HEK293 (cell line): ENCODE results near the gene MAGI1.

Experiments used
- CTCF ChIA-PET: fragments of 350-600 bp; formaldehyde crosslinking; extraction: SDS; loops from one replicate; lab custom pipeline; 2021; ENCODE audit warnings: antibody characterized with exemption; lab: Yijun Ruan, JAX
- POLR2A ChIA-PET: fragments of 300-600 bp; formaldehyde crosslinking; extraction: SDS; loops from one replicate; lab custom pipeline; 2020; ENCODE audit warnings: antibody characterized with exemption, inconsistent platforms; lab: Yijun Ruan, JAX
- H3K27ac ChIP-seq: fragments of 200-500 bp; sonication (Bioruptor generic); 2 replicates; pipeline ENCODE4 v1.5.1; 2014; ENCODE audit warnings: low read depth, low read length, control low read depth, inconsistent platforms; ENCODE audit errors: extremely low read depth
- H3K36me3 ChIP-seq, 2 experiments: fragments of 200-500 bp in 1 of 2; sonication (Bioruptor generic) in 1 of 2; 1 replicate in 1 of 2; 2 replicates in 1 of 2; pipeline ENCODE4 v1.5.1; 2014 to 2017; ENCODE audit warnings: inconsistent platforms in 2 of 2, low read length in 2 of 2; ENCODE audit not compliant: control insufficient read depth in 2 of 2, insufficient read depth in 1 of 2
- H3K4me1 ChIP-seq: fragments of 200-500 bp; sonication (Bioruptor generic); 2 replicates; pipeline ENCODE4 v1.5.1; 2014; ENCODE audit warnings: mild to moderate bottlenecking, low read length, inconsistent platforms; ENCODE audit not compliant: control insufficient read depth, insufficient read depth
- H3K4me3 ChIP-seq: 2 replicates; pipeline ENCODE4 v1.5.1; 2011; ENCODE audit warnings: low read depth, mild to moderate bottlenecking, control low read depth, low read length, moderate library complexity
- H3K9me3 ChIP-seq: fragments of 200-500 bp; sonication (Bioruptor generic); 2 replicates; pipeline ENCODE4 v1.5.1; 2014; ENCODE audit warnings: low read depth, low read length, inconsistent platforms; ENCODE audit not compliant: control insufficient read depth, insufficient read depth
- GLIS1 ChIP-seq: fragments of 450-650 bp; formaldehyde crosslinking; IDR thresholded peaks from 2 replicates; pipeline ENCODE4 v1.5.1; 2016; ENCODE audit warnings: missing biosample characterization, missing genetic modification characterization
- HOXC10 ChIP-seq: sonication (generic); formaldehyde crosslinking; IDR thresholded peaks from 2 replicates; pipeline ENCODE4 v1.8.1; 2023; ENCODE audit warnings: mild to moderate bottlenecking, missing genetic modification reagents
- TRIM28 ChIP-seq: IDR thresholded peaks from 2 replicates; pipeline ENCODE4 v1.6.1; 2011; ENCODE audit warnings: low read length, control low read depth, borderline replicate concordance
- ZBTB20 ChIP-seq: fragments of 450-650 bp; formaldehyde crosslinking; IDR thresholded peaks from 2 replicates; pipeline ENCODE4 v1.5.1; 2016; ENCODE audit warnings: missing biosample characterization, missing genetic modification characterization
- ZBTB7A ChIP-seq: fragments of 450-650 bp; formaldehyde crosslinking; IDR thresholded peaks from 2 replicates; pipeline ENCODE4 v1.5.1; 2016; ENCODE audit warnings: low read depth, missing biosample characterization, missing genetic modification characterization
- ZFP41 ChIP-seq: fragments of 450-650 bp; formaldehyde crosslinking; IDR thresholded peaks from 2 replicates; pipeline ENCODE4 v1.5.1; 2016; ENCODE audit warnings: missing biosample characterization, missing genetic modification characterization, borderline replicate concordance
- ZNF132 ChIP-seq: fragments of 450-650 bp; formaldehyde crosslinking; IDR thresholded peaks from 2 replicates; pipeline ENCODE4 v1.5.1; 2017; ENCODE audit warnings: missing biosample characterization, missing genetic modification characterization, borderline replicate concordance
- ZNF140 ChIP-seq: fragments of 450-650 bp; formaldehyde crosslinking; IDR thresholded peaks from 2 replicates; pipeline ENCODE4 v1.5.1; 2016; ENCODE audit warnings: missing biosample characterization, missing genetic modification characterization
- ZNF24 ChIP-seq: fragments of 450-650 bp; formaldehyde crosslinking; IDR thresholded peaks from 2 replicates; pipeline ENCODE4 v1.5.1; 2016; ENCODE audit warnings: missing biosample characterization, missing genetic modification characterization
- ZNF37A ChIP-seq: fragments of 450-650 bp; IDR thresholded peaks from 2 replicates; pipeline ENCODE4 v1.5.1; 2018; ENCODE audit warnings: missing biosample characterization, missing genetic modification characterization
- ZNF514 ChIP-seq: fragments of 450-650 bp; formaldehyde crosslinking; IDR thresholded peaks from 2 replicates; pipeline ENCODE4 v1.5.1; 2016; ENCODE audit warnings: missing biosample characterization, missing genetic modification characterization
- ZNF561 ChIP-seq: fragments of 450-650 bp; IDR thresholded peaks from 2 replicates; pipeline ENCODE4 v1.5.1; 2018; ENCODE audit warnings: missing biosample characterization, missing genetic modification characterization, borderline replicate concordance
- ZNF600 ChIP-seq: fragments of 450-650 bp; formaldehyde crosslinking; IDR thresholded peaks from 2 replicates; pipeline ENCODE4 v1.5.1; 2016; ENCODE audit warnings: missing biosample characterization, missing genetic modification characterization
- ZNF626 ChIP-seq: fragments of 450-650 bp; sonication (Bioruptor Pico); formaldehyde crosslinking; IDR thresholded peaks from 2 replicates; pipeline ENCODE4 v1.5.1; 2018; ENCODE audit warnings: missing biosample characterization, missing genetic modification characterization, inconsistent platforms
- ZNF677 ChIP-seq: fragments of 450-650 bp; IDR thresholded peaks from 2 replicates; pipeline ENCODE4 v1.5.0; 2018; ENCODE audit warnings: missing biosample characterization, mild to moderate bottlenecking, missing genetic modification characterization, moderate library complexity
- TF ChIP-seq, protein P1 (sequence below): fragments of 450-650 bp; formaldehyde crosslinking; IDR thresholded peaks from 2 replicates; pipeline ENCODE4 v1.5.1; 2016; ENCODE audit warnings: missing biosample characterization, missing genetic modification characterization
- TF ChIP-seq, protein P2 (sequence below): fragments of 450-650 bp; formaldehyde crosslinking; optimal IDR thresholded peaks from 2 replicates; pipeline ENCODE3; 2016; ENCODE audit warnings: missing biosample characterization, mild to moderate bottlenecking, missing genetic modification characterization
- TF ChIP-seq, protein P3 (sequence below): fragments of 450-650 bp; formaldehyde crosslinking; IDR thresholded peaks from 2 replicates; pipeline ENCODE4 v1.5.1; 2017; ENCODE audit warnings: missing biosample characterization, missing genetic modification characterization
- TF ChIP-seq, protein P4 (sequence below): fragments of 450-650 bp; IDR thresholded peaks from 2 replicates; pipeline ENCODE4 v1.5.1; 2018; ENCODE audit warnings: missing biosample characterization, missing genetic modification characterization

Gene MAGI1

DNA sequence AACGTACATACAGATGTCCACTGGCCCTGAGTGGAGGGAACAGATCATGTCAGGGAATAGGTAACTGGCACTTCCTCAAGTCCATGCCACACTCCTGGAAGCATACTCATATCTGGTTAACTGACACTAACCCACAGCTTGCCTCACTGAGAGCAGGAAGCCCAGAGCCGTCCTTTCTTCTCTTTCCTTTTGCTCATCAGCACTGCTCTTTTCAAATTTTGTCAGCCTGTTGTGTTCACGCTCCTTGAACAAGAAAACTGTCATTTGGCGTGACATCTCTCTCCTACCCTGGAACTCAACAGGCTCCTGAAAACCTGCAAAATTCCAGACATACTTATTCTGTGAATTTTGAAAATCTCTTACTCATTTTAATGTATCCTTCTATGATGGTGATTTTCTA, 360.2 kb downstream of the MAGI1 start (continued):
- TF ChIP-seq, protein P1, sequence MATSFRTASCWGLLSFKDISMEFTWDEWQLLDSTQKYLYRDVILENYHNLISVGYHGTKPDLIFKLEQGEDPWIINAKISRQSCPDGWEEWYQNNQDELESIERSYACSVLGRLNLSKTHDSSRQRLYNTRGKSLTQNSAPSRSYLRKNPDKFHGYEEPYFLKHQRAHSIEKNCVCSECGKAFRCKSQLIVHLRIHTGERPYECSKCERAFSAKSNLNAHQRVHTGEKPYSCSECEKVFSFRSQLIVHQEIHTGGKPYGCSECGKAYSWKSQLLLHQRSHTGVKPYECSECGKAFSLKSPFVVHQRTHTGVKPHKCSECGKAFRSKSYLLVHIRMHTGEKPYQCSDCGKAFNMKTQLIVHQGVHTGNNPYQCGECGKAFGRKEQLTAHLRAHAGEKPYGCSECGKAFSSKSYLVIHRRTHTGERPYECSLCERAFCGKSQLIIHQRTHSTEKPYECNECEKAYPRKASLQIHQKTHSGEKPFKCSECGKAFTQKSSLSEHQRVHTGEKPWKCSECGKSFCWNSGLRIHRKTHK (tag by site-specific recombination): no peak

DNA sequence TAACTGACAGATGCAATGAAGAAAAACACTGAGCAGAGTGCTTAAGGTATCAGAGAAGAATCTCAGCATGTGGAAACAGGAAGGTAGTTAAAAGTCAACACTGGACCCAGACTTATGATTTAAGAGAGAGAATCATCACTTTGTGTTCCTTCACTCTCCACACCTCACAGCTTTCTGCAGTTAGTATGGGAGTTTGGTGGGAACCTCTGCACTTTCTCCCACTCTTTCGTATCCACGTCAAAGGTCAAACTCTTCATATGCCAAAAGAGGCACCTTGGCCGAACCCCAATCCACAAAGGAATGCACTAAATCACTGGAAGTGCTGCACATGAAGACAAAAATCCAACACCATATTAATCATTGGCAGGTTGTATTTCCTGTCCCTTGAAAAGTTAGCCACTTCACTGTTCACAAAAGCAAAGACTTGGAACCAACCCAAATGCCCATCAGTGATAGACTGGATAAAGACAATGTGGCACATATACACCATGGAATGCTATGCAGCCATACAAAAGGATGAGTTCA, 361.2 kb downstream of the MAGI1 start:
- Histone ChIP-seq H3K36me3 (no peaks in the 10 kb centered on the region), H3K4me3 (no peak overlapping the region), H3K4me1 (no peaks in the 10 kb centered on the region; the same call in 1 of the 2 replicates), H3K27ac (no peak overlapping the region), H3K9me3 (no peaks in the 10 kb centered on the region)
- POLR2A ChIA-PET: no interaction called here
- TF ChIP-seq ZNF677 (tag by site-specific recombination) (no peak), GLIS1 (tag by site-specific recombination) (no peak), ZBTB7A (no peak), ZNF37A (tag by site-specific recombination) (no peak), ZNF132 (tag by site-specific recombination) (no peak), ZFP41 (tag by site-specific recombination) (no peak), ZNF626 (tag by site-specific recombination) (no peak), ZNF514 (tag by site-specific recombination) (no peak), ZNF561 (no peak), ZBTB20 (tag by site-specific recombination) (no peak), TRIM28 (no peak), ZNF24 (no peak), ZNF140 (tag by site-specific recombination) (no peak)
- TF ChIP-seq, protein P2, sequence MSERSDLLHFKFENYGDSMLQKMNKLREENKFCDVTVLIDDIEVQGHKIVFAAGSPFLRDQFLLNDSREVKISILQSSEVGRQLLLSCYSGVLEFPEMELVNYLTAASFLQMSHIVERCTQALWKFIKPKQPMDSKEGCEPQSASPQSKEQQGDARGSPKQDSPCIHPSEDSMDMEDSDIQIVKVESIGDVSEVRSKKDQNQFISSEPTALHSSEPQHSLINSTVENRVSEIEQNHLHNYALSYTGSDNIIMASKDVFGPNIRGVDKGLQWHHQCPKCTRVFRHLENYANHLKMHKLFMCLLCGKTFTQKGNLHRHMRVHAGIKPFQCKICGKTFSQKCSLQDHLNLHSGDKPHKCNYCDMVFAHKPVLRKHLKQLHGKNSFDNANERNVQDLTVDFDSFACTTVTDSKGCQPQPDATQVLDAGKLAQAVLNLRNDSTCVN (tag by site-specific recombination): no peak
- TF ChIP-seq, protein P3, sequence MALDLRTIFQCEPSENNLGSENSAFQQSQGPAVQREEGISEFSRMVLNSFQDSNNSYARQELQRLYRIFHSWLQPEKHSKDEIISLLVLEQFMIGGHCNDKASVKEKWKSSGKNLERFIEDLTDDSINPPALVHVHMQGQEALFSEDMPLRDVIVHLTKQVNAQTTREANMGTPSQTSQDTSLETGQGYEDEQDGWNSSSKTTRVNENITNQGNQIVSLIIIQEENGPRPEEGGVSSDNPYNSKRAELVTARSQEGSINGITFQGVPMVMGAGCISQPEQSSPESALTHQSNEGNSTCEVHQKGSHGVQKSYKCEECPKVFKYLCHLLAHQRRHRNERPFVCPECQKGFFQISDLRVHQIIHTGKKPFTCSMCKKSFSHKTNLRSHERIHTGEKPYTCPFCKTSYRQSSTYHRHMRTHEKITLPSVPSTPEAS (tag by site-specific recombination): no peak
- TF ChIP-seq, protein P4, sequence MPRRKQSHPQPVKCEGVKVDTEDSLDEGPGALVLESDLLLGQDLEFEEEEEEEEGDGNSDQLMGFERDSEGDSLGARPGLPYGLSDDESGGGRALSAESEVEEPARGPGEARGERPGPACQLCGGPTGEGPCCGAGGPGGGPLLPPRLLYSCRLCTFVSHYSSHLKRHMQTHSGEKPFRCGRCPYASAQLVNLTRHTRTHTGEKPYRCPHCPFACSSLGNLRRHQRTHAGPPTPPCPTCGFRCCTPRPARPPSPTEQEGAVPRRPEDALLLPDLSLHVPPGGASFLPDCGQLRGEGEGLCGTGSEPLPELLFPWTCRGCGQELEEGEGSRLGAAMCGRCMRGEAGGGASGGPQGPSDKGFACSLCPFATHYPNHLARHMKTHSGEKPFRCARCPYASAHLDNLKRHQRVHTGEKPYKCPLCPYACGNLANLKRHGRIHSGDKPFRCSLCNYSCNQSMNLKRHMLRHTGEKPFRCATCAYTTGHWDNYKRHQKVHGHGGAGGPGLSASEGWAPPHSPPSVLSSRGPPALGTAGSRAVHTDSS: no peak
- CTCF ChIA-PET: interaction anchor here (0.7 kb wide), 1 partner anchor 238 kb away, joined by 4 read pairs; no protein-coding TSS in a partner anchor

DNA sequence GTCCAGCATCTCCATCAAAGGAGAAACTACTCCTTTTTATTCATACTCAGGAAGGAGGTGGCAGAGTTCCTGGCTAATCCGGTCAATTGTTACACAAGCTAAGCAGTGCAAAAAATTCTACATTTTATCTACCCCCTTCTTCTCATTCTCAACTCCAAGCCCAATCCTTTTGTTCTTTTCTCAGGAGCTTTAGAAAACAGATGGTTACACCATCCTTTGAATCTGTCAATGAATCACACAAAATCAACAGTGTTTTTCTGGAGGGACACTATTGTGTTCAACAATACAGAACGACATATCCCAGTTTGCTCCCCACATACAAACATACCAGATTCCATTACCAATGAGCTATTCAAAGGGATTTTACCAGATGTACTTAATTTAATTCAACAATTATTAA, 362.1 kb downstream of the MAGI1 start:
- no peak overlapping the region for H3K27ac ChIP-seq
- ChIA-PET CTCF (interaction anchor here (0.6 to 1.0 kb wide), 4 partner anchors 48 to 237 kb away, joined by 3 to 5 read pairs (median 4); no protein-coding TSS in a partner anchor), POLR2A (no interaction called here)
- H3K9me3 ChIP-seq: no peaks in the 10 kb centered on the region
- no peak overlapping the region for H3K4me3 ChIP-seq
- TF ChIP-seq ZFP41 (tag by site-specific recombination) (no peak), HOXC10 (CRISPR knock-in tag) (no peak), ZNF600 (tag by site-specific recombination) (no peak)
- H3K36me3 ChIP-seq: no peaks in the 10 kb centered on the region
- no peaks in the 10 kb centered on the region for H3K4me1 ChIP-seq
